GM18909 (cell line): Measurements from ENCODE around the gene PTCD1.

ENCODE experiments used
- ATAC-seq: cut with Tn5 transposase; IDR thresholded peaks from one replicate; pipeline ENCODE4 v1.9.1; 2021; ENCODE audit warnings: mild to moderate bottlenecking; ENCODE audit not compliant: unreplicated experiment, poor library complexity

PTCD1 gene

DNA sequence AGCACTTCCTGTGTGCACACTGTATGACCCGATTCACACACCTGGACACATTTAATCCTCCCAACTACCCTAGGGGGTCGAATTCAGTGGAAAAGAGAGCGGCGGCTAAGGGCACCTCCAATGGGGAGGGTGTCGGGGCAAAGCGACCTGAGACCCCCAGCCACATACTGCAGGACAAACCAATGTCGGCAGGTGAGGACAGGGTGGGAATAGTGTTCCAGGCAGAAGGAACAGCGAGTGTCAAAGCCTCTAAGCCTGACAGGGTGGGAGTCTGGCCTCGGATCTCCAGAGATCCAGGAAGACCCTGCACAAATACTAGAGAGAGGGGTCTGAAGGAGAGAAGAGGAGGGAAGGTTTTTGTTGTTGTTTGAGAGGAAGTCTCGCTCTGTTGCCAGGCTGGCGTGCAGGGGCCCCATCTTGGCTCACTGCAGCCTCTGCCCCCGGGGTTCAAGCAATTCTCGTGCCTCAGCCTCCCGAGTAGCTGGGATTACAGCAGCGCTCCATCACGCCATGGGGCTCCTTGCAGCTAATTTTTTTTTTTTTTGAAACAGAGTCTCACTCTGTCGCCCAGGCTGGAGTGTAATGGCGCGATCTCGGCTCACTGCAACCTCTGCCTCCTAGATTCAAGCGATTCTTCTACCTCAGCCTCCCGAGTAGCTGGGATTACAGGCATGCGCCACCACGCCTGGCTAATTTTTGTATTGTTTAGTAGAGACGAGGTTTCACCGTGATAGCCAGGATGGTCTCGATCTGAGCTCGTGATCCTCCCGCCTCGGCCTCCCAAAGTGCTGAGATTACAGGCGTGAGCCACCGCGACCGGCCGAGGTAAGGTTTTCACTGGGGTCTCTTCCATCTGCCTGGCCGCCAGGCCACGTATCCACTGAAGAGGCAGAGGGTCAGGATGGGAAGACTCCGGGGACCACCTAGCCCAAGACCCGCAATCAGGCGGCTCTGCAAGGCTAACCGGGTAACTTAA is 65.2 kb downstream of the PTCD1 start:
- ATAC-seq: no peak

DNA sequence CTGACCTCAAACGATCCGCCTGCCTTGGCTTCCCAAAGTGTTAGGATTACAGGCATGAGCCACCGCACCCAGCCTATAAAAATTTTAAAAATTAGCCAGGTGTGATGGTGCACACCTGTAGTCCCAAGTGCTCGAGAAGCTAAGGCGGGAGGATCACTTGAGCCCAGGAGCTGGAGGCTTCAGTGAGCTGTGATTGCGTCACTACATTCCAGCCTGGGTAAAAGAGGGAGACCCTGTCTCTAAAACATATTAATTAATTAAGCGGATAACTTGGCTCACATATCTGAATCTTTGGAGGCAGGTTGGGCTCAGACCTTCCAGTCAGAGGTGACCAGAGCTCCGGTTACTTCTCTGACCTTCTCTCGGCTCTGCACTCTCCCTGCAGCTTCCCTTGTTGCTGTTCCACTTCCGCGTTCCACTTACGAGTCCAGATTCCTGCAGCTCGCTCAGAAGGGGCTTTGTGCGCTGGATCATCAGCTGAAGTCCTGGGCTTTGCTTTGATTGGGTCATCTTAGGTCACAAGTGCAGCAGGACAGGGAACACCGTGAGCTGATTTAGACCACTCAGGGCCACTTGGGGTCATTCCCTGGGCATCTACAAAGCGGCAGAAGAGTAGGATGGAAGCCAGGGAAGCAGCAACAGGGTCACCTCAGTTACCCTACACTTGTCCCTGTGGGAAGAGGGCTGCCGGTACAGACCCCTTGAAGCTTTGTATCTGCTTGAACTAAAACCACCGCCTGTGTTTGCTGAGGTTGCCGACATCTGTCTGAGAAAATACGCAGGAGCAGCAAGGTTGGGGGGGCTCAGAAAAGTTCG is 66.1 kb downstream of the PTCD1 start:
- ATAC-seq: no peak

DNA sequence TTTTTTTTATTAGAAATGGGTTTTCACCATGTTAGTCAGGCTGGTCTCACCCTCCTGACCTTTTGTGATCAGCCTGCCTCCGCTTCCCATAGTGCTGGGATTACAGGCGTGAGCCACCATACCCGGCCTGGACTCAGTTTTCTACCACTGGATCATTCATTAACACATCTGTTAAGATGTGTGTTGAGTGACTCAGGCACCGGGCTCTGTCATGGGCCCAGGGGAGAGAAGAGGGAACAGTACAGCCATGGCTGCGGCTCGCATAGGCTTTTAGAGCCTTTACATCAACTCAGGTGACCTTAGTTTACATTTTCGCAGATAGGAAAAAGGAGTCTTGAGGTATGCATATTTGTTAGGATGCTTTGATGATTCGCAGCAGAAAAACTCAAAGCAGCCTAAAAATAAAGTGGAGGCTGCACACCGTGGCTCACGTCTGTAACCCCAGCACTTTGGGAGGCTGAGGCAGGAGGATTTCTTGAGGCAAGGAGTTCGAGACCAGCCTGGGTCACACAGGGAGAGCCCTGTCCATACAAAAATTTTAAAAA is 67.2 kb downstream of the PTCD1 start:
- ATAC-seq: no peak

DNA sequence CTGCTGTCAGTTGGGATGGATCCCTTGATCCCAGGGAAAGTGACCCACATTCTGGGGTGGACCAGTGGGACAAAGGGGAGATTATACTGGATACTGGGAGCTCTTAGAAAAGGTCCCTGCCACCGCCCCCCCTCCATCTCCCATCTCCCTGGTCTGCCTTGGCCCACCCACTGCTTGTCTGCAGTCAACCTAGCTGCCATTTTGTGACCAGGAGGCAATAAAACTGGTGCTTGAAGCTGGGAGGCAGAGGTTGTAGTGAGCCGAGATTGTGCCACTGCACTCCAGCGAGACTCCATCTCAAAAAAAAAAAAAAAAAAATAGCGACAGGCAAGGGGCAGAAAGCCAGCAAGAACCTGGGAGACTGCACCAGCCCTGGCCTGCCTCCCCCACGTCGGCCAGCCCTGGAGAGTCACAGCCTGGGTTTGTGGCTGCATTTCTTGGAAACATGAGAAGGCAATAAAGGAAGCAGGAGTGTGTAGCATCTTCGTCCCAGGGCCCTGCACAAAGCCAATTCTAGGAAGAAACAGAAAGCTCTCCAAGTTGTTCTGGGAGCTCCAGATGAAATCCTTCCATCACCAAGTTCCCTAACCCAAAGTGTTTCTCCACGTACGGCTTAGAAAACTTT is 68.7 kb downstream of the PTCD1 start:
- no peak for ATAC-seq

DNA sequence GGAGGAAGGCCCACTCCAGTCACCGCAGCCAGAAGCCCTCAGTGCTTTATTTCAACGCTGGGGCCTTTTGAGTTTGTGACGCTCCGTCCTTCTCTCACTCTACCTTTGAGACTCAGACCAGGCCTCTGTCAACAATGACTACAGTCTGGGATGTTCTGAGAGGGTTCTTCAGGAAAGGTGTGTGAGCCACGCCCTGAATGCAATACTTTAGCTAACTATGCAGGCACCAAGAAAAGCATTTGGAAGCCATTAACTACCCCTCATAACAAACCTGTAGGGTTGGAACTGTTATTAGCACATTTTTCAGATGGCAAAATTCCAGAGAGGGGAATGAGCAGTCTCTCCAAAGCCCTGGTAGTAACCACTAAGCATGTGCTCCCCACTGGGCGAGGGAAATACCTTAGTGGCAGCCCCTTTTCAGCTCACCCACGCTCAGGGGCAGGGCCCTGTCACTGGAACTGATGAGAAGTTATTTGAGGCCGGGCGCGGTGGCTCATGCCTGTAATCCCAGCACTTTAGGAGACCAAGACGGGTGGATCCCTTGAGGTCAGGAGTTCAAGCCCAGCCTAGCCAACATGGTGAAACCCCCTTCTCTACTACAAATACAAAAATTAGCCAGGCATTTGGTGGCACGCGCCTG is 69.7 kb downstream of the PTCD1 start:
- no peak for ATAC-seq
